K562 (cell line): ENCODE measurements around the gene LRP1-AS. TPM values are rescaled to one million over a fixed set of nuclear protein-coding genes. Genes with fewer than 3 reads are reported as not detected.

Source experiments
- ATAC-seq: fragments of 200-7000 bp; cut with Tn5 transposase; 3 replicates; pipeline ENCODE4 v1.9.1; 2020; ENCODE audit warnings: moderate library complexity
- BruUV-seq: library from RNA; stranded (reverse); fragments of 400-500 nt; replicated peaks from 2 replicates; lab custom pipeline; 2021; lab: Mats Ljungman, UMichigan
- CTCF ChIA-PET: fragments of 300-600 bp; formaldehyde crosslinking; extraction: SDS; loops from one replicate; lab custom pipeline; 2021; ENCODE audit warnings: low intra/inter-chr PET ratio; lab: Yijun Ruan, JAX
- POLR2A ChIA-PET: fragments of 300-600, 350-650 bp; sonication (Branson Sonifier 250); formaldehyde crosslinking; extraction: SDS; loops from one replicate; lab custom pipeline; 2021; ENCODE audit warnings: antibody characterized with exemption, inconsistent platforms; lab: Yijun Ruan, JAX
- DNase-seq, 4 experiments: peaks; one replicate each; pipeline versions ENCODE4 v3.0.0 to v3.0.0-alpha.2; 2011 to 2018; ENCODE audit warnings: low spot score in 3 of 4, mixed read lengths in 3 of 4; ENCODE audit errors: extremely low read depth in 1 of 4
- FAIRE-seq: peaks from 2 replicates; lab custom pipeline; 2011; peaks lifted over from hg19 to GRCh38; lab: Jason Lieb, UNC
- H2AFZ ChIP-seq: 2 replicates; pipeline ENCODE4 v1.6.0; 2011; ENCODE audit warnings: low read depth, low read length, control low read depth, inconsistent platforms
- H3K27ac ChIP-seq: fragments of 200-600 bp; 3 replicates; pipeline ENCODE4 v1.8.0; 2011; ENCODE audit warnings: low read depth, mild to moderate bottlenecking, control low read depth, inconsistent platforms, low read length, moderate library complexity, mixed read lengths; ENCODE audit errors: extremely low read depth
- H3K27me3 ChIP-seq, 2 experiments: fragments of 300-600 bp in 1 of 2; 2 replicates in 1 of 2; 3 replicates in 1 of 2; pipeline versions ENCODE4 v1.6.0 to v1.8.0; 2011; ENCODE audit warnings: inconsistent platforms in 2 of 2, low read length in 2 of 2, mild to moderate bottlenecking in 1 of 2, mixed read lengths in 1 of 2, moderate library complexity in 1 of 2; ENCODE audit not compliant: control insufficient read depth in 2 of 2, insufficient read depth in 2 of 2
- H3K36me3 ChIP-seq: fragments of 300-600 bp; 3 replicates; pipeline ENCODE4 v1.8.0; 2011; ENCODE audit warnings: mild to moderate bottlenecking, low read length, inconsistent platforms; ENCODE audit not compliant: control insufficient read depth, insufficient read depth
- H3K4me1 ChIP-seq, 2 experiments: fragments of 200-600 bp in 1 of 2; replicated peaks in 1 of 2; 2 replicates in 1 of 2; 3 replicates in 1 of 2; pipeline versions ENCODE4 v1.5.1 to v1.8.0; 2011; ENCODE audit warnings: inconsistent platforms in 2 of 2, low read length in 2 of 2, mild to moderate bottlenecking in 1 of 2, mixed read lengths in 1 of 2, moderate library complexity in 1 of 2; ENCODE audit not compliant: control insufficient read depth in 2 of 2, insufficient read depth in 2 of 2
- H3K4me2 ChIP-seq: 2 replicates; pipeline ENCODE4 v1.6.1; 2011; ENCODE audit warnings: low read length, control low read depth, inconsistent platforms, mixed read lengths; ENCODE audit not compliant: insufficient read depth
- H3K4me3 ChIP-seq: fragments of 200-600 bp; sonication (generic), shearing (Covaris generic); 2 replicates; pipeline ENCODE4 v1.5.1; 2016; ENCODE audit warnings: control low read depth, inconsistent platforms
- H3K79me2 ChIP-seq: fragments of 200-600 bp; 3 replicates; pipeline ENCODE4 v1.8.0; 2011; ENCODE audit warnings: low read length, inconsistent platforms; ENCODE audit not compliant: control insufficient read depth, insufficient read depth
- H3K9ac ChIP-seq, 2 experiments: 2 replicates each; pipeline versions ENCODE4 v1.6.0 to v1.6.1; 2011; ENCODE audit warnings: low read depth in 2 of 2, low read length in 2 of 2, control low read depth in 1 of 2, inconsistent platforms in 1 of 2, mild to moderate bottlenecking in 1 of 2, mixed read lengths in 1 of 2; ENCODE audit not compliant: insufficient read depth in 1 of 2
- H3K9me1 ChIP-seq: one replicate; pipeline ENCODE4 v1.6.0; 2011; ENCODE audit warnings: inconsistent platforms, mild to moderate bottlenecking, low read length, moderate library complexity; ENCODE audit not compliant: control insufficient read depth, insufficient read depth
- H3K9me3 ChIP-seq: replicated peaks from 2 replicates; pipeline ENCODE4 v1.5.1; 2011; ENCODE audit warnings: low read depth, low read length, inconsistent platforms; ENCODE audit not compliant: control insufficient read depth, insufficient read depth
- H4K20me1 ChIP-seq: replicated peaks from 2 replicates; pipeline ENCODE4 v1.6.1; 2011; ENCODE audit warnings: low read length, inconsistent platforms, mixed read lengths; ENCODE audit not compliant: control insufficient read depth, insufficient read depth
- BACH1 ChIP-seq: fragments of 200-800 bp; sonication (Bioruptor generic); IDR thresholded peaks from 2 replicates; pipeline ENCODE4 v1.6.1; 2016; ENCODE audit warnings: missing genetic modification characterization, missing compliant biosample characterization
- CBX3 ChIP-seq, 2 experiments: IDR thresholded peaks; 1 replicate in 1 of 2; 2 replicates in 1 of 2; pipeline ENCODE4 v1.6.1; 2012; ENCODE audit warnings: inconsistent platforms in 2 of 2, low read length in 2 of 2, borderline replicate concordance in 1 of 2, control low read depth in 1 of 2
- CC2D1A ChIP-seq: fragments of 450-650 bp; IDR thresholded peaks from 2 replicates; pipeline ENCODE4 v1.6.1; 2017; ENCODE audit warnings: mild to moderate bottlenecking
- GABPA ChIP-seq: fragments of 200-800 bp; sonication (Bioruptor generic); conservative IDR thresholded peaks from 2 replicates; pipeline ENCODE4 v1.6.1; 2016; ENCODE audit warnings: low read depth, missing genetic modification characterization, missing compliant biosample characterization
- IRF2 ChIP-seq: sonication (generic); formaldehyde crosslinking; IDR thresholded peaks from 2 replicates; pipeline ENCODE4 v1.8.1; 2022; ENCODE audit warnings: mild to moderate bottlenecking, missing genetic modification reagents
- NR3C1 ChIP-seq: sonication (generic); formaldehyde crosslinking; IDR thresholded peaks from 2 replicates; pipeline ENCODE4 v1.8.1; 2022; ENCODE audit warnings: missing genetic modification reagents
- POLR2AphosphoS5 ChIP-seq: IDR thresholded peaks from 2 replicates; pipeline ENCODE4 v1.6.1; 2011; ENCODE audit warnings: mild to moderate bottlenecking, low read depth, low read length, moderate library complexity; ENCODE audit not compliant: control insufficient read depth, insufficient read depth
- SETDB1 ChIP-seq: IDR thresholded peaks from one replicate; pipeline ENCODE4 v1.6.1; 2012; ENCODE audit warnings: low read length, control low read depth, inconsistent platforms
- TEAD2 ChIP-seq: fragments of 450-650 bp; IDR thresholded peaks from 2 replicates; pipeline ENCODE4 v1.6.1; 2016; ENCODE audit warnings: missing genetic modification characterization, control low read depth, missing compliant biosample characterization
- THRAP3 ChIP-seq: fragments of 450-650 bp; IDR thresholded peaks from 2 replicates; pipeline ENCODE4 v1.6.1; 2016; ENCODE audit warnings: mild to moderate bottlenecking, inconsistent platforms, borderline replicate concordance
- ZNF12 ChIP-seq: sonication (generic); formaldehyde crosslinking; IDR thresholded peaks from 2 replicates; pipeline ENCODE4 v1.4.0; 2020; ENCODE audit warnings: mild to moderate bottlenecking, missing genetic modification reagents
- ZNF232 ChIP-seq: sonication (generic); formaldehyde crosslinking; IDR thresholded peaks from 2 replicates; pipeline ENCODE4 v1.8.0; 2022; ENCODE audit warnings: mild to moderate bottlenecking, missing genetic modification reagents
- WGBS: fragments of 100-300 bp; shearing (Covaris generic); methylation state at CpG from one replicate; pipeline ENCODE4 v1.1.6; 2016; ENCODE audit warnings: low coverage, mixed read lengths; ENCODE audit not compliant: insufficient coverage; ENCODE audit errors: missing lambda C conversion rate; 5-methylcytosine and 5-hydroxymethylcytosine counted together
- in situ Hi-C: fragments of 300-500 bp; cut with MboI; formaldehyde crosslinking; loops from 4 replicates; pipeline ENCODE4 v1.15.0; 2018; ENCODE audit warnings: inconsistent platforms, mixed read lengths
- intact Hi-C: fragments of 100-400 bp; cut with micrococcal nuclease; formaldehyde crosslinking; loops from 2 replicates; pipeline ENCODE4 v1.14.2; 2022
- polyA plus RNA-seq, 8 experiments: library from polyadenylated mRNA; depleted of rRNA in 4 of 8; stranded (reverse) in 5 of 8; unstranded in 3 of 8; fragments of >200 nt; fragmentation: Nextera tagmentation in 2 of 8; fragmentation: Illumina TruSeq in 1 of 8; extraction: Ambion mirVana in 2 of 8; extraction: Trizol in 1 of 8; gene quantifications; 2 replicates each; pipeline versions ENCODE4 v1.2.1 to v1.2.3, GENCODE V29; 2011 to 2014; ENCODE audit warnings: inconsistent platforms in 1 of 8, missing spikeins in 1 of 8
- total RNA-seq, 7 experiments: library from RNA; depleted of rRNA in 6 of 7; stranded (reverse); fragments of >200 nt in 6 of 7; fragmentation: Illumina TruSeq in 2 of 7; extraction: Trizol in 2 of 7; gene quantifications; 2 replicates each; pipeline versions ENCODE4 v1.2.1 to v1.2.3, GENCODE V29; 2011 to 2021; ENCODE audit warnings: low replicate concordance in 1 of 7

The LRP1-AS gene
- total and polyA plus RNA-seq, 9 of the 15 experiments (the other 6 are each of a cell fraction or from before 2014, with no cell fraction given), result not detected

DNA sequence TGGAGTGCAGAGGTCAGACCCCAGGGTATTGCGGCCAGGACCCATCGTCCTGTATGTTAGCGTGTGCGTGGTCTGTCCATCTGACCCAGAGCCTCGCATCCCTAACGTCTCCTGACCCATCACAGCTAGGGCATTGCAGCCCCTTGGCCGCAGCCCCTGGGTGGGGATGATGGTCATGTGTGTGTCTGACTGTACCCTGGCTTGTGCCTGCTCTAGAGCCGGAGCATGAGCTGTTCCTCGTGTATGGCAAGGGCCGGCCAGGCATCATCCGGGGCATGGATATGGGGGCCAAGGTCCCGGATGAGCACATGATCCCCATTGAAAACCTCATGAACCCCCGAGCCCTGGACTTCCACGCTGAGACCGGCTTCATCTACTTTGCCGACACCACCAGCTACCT lies 10.8 kb upstream of the LRP1-AS start:
- H3K4me3 ChIP-seq, result no peak overlapping the region
- peaks cover 11% of the 10 kb centered on the region in 2 experiments for H3K4me1 ChIP-seq
- no peaks in the 10 kb centered on the region for H3K79me2 ChIP-seq
- TF ChIP-seq TEAD2 (tag) (no peak), NR3C1 (CRISPR knock-in tag) (no peak), ZNF232 (CRISPR knock-in tag) (no peak), CC2D1A (no peak), GABPA (no peak), CBX3 (IDR thresholded peaks at IDR 0.05; ENCODE audit: borderline replicate concordance in 1 of 2, low read length in 2 of 2) (no peak), THRAP3 (no peak), IRF2 (CRISPR knock-in tag) (no peak), POLR2AphosphoS5 (no peak), ZNF12 (CRISPR knock-in tag) (no peak), BACH1 (tag) (no peak), SETDB1 (no peak)
- BruUV-seq, result no TSS peak
- 13% methylated on average over 15 of the region's 16 CpGs for WGBS
- CTCF ChIA-PET, result no interaction called here
- no peak for DNase-seq
- in situ Hi-C loops, result no loop called here
- H3K27ac ChIP-seq, result no peak overlapping the region
- no peaks in the 10 kb centered on the region for H3K9me3 ChIP-seq
- no peak for ATAC-seq
- H3K9me1 ChIP-seq, result no peaks in the 10 kb centered on the region
- H3K36me3 ChIP-seq, result no peaks in the 10 kb centered on the region
- intact Hi-C loops, result no loop called here
- no peak overlapping the region for H3K4me2 ChIP-seq
- peaks cover 40 to 61% of the 10 kb centered on the region in 2 experiments for H3K27me3 ChIP-seq
- no peak for FAIRE-seq
- H2AFZ ChIP-seq, result no peak overlapping the region
- no peak overlapping the region for H3K9ac ChIP-seq
- POLR2A ChIA-PET, result interaction anchor here (0.6 to 1.2 kb wide), 2 partner anchors 10 to 17 kb away, joined by 4 to 5 read pairs; no protein-coding TSS in a partner anchor
- H4K20me1 ChIP-seq, result no peaks in the 10 kb centered on the region
